ENCODE data around the gene HPS1.

- TF ChIP-seq CTCF (conservative IDR thresholded peaks at IDR 0.05; ENCODE audit: low read depth, low read length) (peak; percentile 58), MAFK (IDR thresholded peaks at IDR 0.05; ENCODE audit: low read depth, low read length) (no peak), RFX5 (IDR thresholded peaks at IDR 0.05; ENCODE audit: low read depth, low read length) (no peak), FOS (IDR thresholded peaks at IDR 0.05; ENCODE audit: low read depth, low read length) (no peak), POLR2A (IDR thresholded peaks at IDR 0.05; ENCODE audit: low read depth, low read length) (no peak), MXI1 (IDR thresholded peaks at IDR 0.05; ENCODE audit: borderline replicate concordance, low read depth, low read length) (no peak), RCOR1 (IDR thresholded peaks at IDR 0.05; ENCODE audit: insufficient replicate concordance, low read length) (no peak), CHD1 (IDR thresholded peaks at IDR 0.05; ENCODE audit: low read depth, low read length) (no peak), SMC3 (IDR thresholded peaks at IDR 0.05; ENCODE audit: low read depth, low read length) (peak; percentile 38), USF2 (IDR thresholded peaks at IDR 0.05; ENCODE audit: low read depth, low read length) (no peak), ELK1 (IDR thresholded peaks at IDR 0.05; ENCODE audit: borderline replicate concordance, low read depth, low read length) (no peak), CEBPB (IDR thresholded peaks at IDR 0.05; ENCODE audit: low read depth, low read length) (no peak)
These were observed 21.0 kb downstream of the HPS1 start for GRCh38 chr10:98425511-98426352.

Measured in IMR-90 (cell line).